Naive thymus-derived CD8-positive, alpha-beta T cell (primary cell): Measurements from ENCODE around the gene ARHGAP6. TPM values are rescaled to one million over a fixed set of nuclear protein-coding genes. Genes with fewer than 3 reads are reported as not detected.

Source experiments
- ATAC-seq, 2 donors: fragments of 150-1000 bp; cut with Tn5 transposase in 1 of 2; sonication (Bioruptor Pico), chemical (Tn5 transposase) in 1 of 2; 1 replicate in 1 of 2; 2 replicates in 1 of 2; pipeline ENCODE4 v1.10.0; 2021; ENCODE audit warnings: mild to moderate bottlenecking in 2 of 2, moderate library complexity in 2 of 2
- POLR2A ChIA-PET: fragments of 350-600 bp; sonication (Branson Sonifier 250); formaldehyde crosslinking; loops from one replicate; lab custom pipeline; 2021; ENCODE audit warnings: antibody characterized with exemption; lab: Charles Lee
- DNase-seq, 10 donors: peaks; one replicate each; pipeline versions ENCODE4 v3.0.0 to v3.0.0-alpha.2; 2020 to 2022
- H3K27ac Mint-ChIP-seq, 10 donors: one replicate each; pipeline ENCODE4 v1.8.0; 2020 to 2022; ENCODE audit warnings: mild to moderate bottlenecking in 10 of 10, mixed read lengths in 10 of 10, moderate library complexity in 4 of 10, inconsistent platforms in 1 of 10
- H3K27me3 Mint-ChIP-seq, 5 donors: one replicate each; pipeline ENCODE4 v1.8.0; 2021 to 2022; ENCODE audit warnings: mixed read lengths in 5 of 5
- H3K36me3 Mint-ChIP-seq, 3 donors: one replicate each; pipeline ENCODE4 v1.8.0; 2020 to 2022; ENCODE audit warnings: mixed read lengths in 3 of 3, mild to moderate bottlenecking in 2 of 3, inconsistent platforms in 1 of 3
- H3K4me1 Mint-ChIP-seq, 4 donors: one replicate each; pipeline ENCODE4 v1.8.0; 2021 to 2022; ENCODE audit warnings: mixed read lengths in 4 of 4
- H3K4me3 Mint-ChIP-seq, 10 donors: one replicate each; pipeline ENCODE4 v1.8.0; 2020 to 2022; ENCODE audit warnings: mild to moderate bottlenecking in 10 of 10, mixed read lengths in 10 of 10, moderate library complexity in 6 of 10, inconsistent platforms in 1 of 10
- H3K9me3 Mint-ChIP-seq, 9 donors: one replicate each; pipeline ENCODE4 v1.8.0; 2020 to 2022; ENCODE audit warnings: mixed read lengths in 9 of 9, mild to moderate bottlenecking in 3 of 9, inconsistent platforms in 1 of 9, moderate library complexity in 1 of 9
- polyA plus RNA-seq, 3 donors: library from polyadenylated mRNA; unstranded; fragments of 300-500 nt; fragmentation: Illumina TruSeq; gene quantifications; one replicate each; pipeline ENCODE4 v1.2.3, GENCODE V29; 2021
- total RNA-seq, 8 experiments: library from RNA in 2 of 8; stranded (reverse) in 2 of 8; gene quantifications; one replicate each; pipeline ENCODE4 v1.2.3 and lab custom pipeline; 2021 to 2026

Gene ARHGAP6
- total and polyA plus RNA-seq, 5 experiments from 2014 or later, result 0.22 TPM; not detected in 4

DNA sequence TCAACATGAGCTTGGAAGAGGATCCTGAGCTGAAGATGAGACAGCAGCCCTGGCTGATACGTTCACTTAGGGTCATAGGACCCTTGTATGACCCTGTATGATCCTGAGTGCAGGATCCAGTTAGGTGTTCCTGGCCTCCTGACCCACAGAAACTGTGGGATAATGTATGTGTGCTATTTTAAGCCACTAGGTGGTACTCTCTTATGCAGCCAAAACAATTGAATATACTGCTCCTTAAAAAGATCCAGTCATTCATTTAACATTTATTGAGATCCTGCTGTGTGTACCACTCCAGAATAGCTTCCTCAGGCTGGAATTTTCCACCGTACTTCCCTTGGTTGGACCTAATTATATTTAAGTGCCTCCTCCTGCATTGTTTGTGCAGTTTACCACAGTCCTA, 205.4 kb downstream of the ARHGAP6 start:
- Mint-ChIP-seq H3K27me3 (peaks cover 0 to 4% (median 0%) of the 10 kb centered on the region in 5 donors), H3K9me3 (peaks cover 0 to 7% (median 0%) of the 10 kb centered on the region in 9 donors), H3K4me1 (no peaks in the 10 kb centered on the region), H3K27ac (no peak overlapping the region), H3K36me3 (no peaks in the 10 kb centered on the region), H3K4me3 (no peak overlapping the region)
- DNase-seq (no peak), ATAC-seq (no peak)
- POLR2A ChIA-PET, result no interaction called here

DNA sequence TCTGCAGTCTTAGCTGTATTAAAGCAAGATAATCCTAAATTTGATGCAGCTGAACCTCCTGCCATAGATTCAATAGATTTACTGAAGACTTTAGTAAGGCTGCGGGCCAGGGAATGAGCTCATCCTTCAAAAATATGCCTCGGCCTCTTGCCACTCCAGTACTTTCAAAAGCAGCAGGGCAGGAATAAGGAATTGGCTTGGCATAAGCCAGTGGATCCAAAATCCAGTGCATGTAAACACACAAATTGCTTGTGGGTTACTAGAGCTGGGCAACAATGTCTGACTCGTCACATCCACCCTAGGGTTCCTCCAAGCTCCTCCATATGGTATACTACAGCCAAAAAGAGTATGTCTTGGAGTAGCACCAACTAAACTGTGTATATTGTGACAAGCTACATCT, 207.6 kb downstream of the ARHGAP6 start:
- ATAC-seq (no peak), DNase-seq (no peak)
- no peak overlapping the region for H3K4me3 Mint-ChIP-seq
- H3K36me3 Mint-ChIP-seq, result no peaks in the 10 kb centered on the region
- H3K27ac Mint-ChIP-seq, result no peak overlapping the region
- H3K9me3 Mint-ChIP-seq, result peaks cover 0 to 7% (median 0%) of the 10 kb centered on the region in 9 donors
- H3K27me3 Mint-ChIP-seq, result peaks cover 0 to 4% (median 1%) of the 10 kb centered on the region in 5 donors
- H3K4me1 Mint-ChIP-seq, result no peaks in the 10 kb centered on the region
- POLR2A ChIA-PET, result no interaction called here

GRCh38 chrX:11451151-11451550, 214.6 kb downstream of the ARHGAP6 start:
- POLR2A ChIA-PET, result no interaction called here
- Mint-ChIP-seq H3K4me1 (no peaks in the 10 kb centered on the region), H3K4me3 (no peak overlapping the region), H3K27me3 (peaks cover 0 to 15% (median 0%) of the 10 kb centered on the region in 5 donors), H3K27ac (no peak overlapping the region), H3K36me3 (no peaks in the 10 kb centered on the region), H3K9me3 (peaks cover 0 to 5% (median 0%) of the 10 kb centered on the region in 9 donors)
- DNase-seq (no peak), ATAC-seq (no peak)

DNA sequence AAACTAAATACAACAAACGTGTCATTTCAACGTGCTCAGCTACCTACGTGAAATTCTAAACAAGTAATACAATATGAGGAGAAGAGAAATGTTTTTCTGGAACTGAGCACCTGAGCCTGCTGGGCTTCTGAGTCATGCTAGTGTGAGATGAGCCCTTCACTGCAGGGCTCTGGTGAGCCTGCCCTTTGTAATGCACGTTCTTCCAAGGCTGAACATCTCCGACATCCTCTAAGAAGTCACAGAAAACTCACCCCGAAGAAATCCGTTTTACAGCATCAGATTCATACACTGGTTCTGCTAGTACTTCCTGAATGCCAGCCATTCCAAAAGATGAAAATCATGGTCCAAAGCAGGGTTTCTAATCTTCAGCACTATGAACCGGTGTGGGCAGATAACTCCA, 215.4 kb downstream of the ARHGAP6 start:
- no peak overlapping the region for H3K4me3 Mint-ChIP-seq
- H3K27ac Mint-ChIP-seq, result no peak overlapping the region
- H3K27me3 Mint-ChIP-seq, result peaks cover 0 to 15% (median 0%) of the 10 kb centered on the region in 5 donors
- POLR2A ChIA-PET, result no interaction called here
- H3K9me3 Mint-ChIP-seq, result peaks cover 0 to 5% (median 0%) of the 10 kb centered on the region in 9 donors
- DNase-seq (no peak), ATAC-seq (no peak)
- H3K36me3 Mint-ChIP-seq, result no peaks in the 10 kb centered on the region
- no peaks in the 10 kb centered on the region for H3K4me1 Mint-ChIP-seq

GRCh38 chrX:11449613-11450012, 216.1 kb downstream of the ARHGAP6 start:
- H3K27me3 Mint-ChIP-seq, result peaks cover 0 to 15% (median 0%) of the 10 kb centered on the region in 5 donors
- DNase-seq (no peak), ATAC-seq (no peak)
- no peak overlapping the region for H3K4me3 Mint-ChIP-seq
- no peak overlapping the region for H3K27ac Mint-ChIP-seq
- POLR2A ChIA-PET, result no interaction called here
- H3K36me3 Mint-ChIP-seq, result no peaks in the 10 kb centered on the region
- no peaks in the 10 kb centered on the region for H3K4me1 Mint-ChIP-seq
- H3K9me3 Mint-ChIP-seq, result peaks cover 0 to 5% (median 0%) of the 10 kb centered on the region in 9 donors

GRCh38 chrX:11447418-11447817, 218.3 kb downstream of the ARHGAP6 start:
- Mint-ChIP-seq H3K27ac (peak overlapping the region in 1 of 10 donors; percentile 34), H3K4me1 (no peaks in the 10 kb centered on the region), H3K36me3 (no peaks in the 10 kb centered on the region), H3K27me3 (peaks cover 0 to 15% (median 0%) of the 10 kb centered on the region in 5 donors), H3K4me3 (no peak overlapping the region), H3K9me3 (peaks cover 0 to 5% (median 0%) of the 10 kb centered on the region in 9 donors)
- POLR2A ChIA-PET, result no interaction called here
- ATAC-seq (no peak), DNase-seq (no peak)

GRCh38 chrX:11446949-11447348, 218.8 kb downstream of the ARHGAP6 start:
- ATAC-seq (no peak), DNase-seq (no peak)
- Mint-ChIP-seq H3K4me1 (no peaks in the 10 kb centered on the region), H3K4me3 (no peak overlapping the region), H3K9me3 (peaks cover 0 to 5% (median 0%) of the 10 kb centered on the region in 9 donors), H3K27me3 (peaks cover 0 to 15% (median 0%) of the 10 kb centered on the region in 5 donors), H3K27ac (peak overlapping the region in 1 of 10 donors; percentile 34), H3K36me3 (no peaks in the 10 kb centered on the region)
- POLR2A ChIA-PET, result no interaction called here

- Mint-ChIP-seq H3K9me3 (peaks cover 0 to under 1% (median 0%) of the 10 kb centered on the region in 9 donors), H3K4me3 (no peak overlapping the region), H3K36me3 (no peaks in the 10 kb centered on the region), H3K4me1 (no peaks in the 10 kb centered on the region), H3K27ac (no peak overlapping the region), H3K27me3 (peaks cover 0 to 15% (median 0%) of the 10 kb centered on the region in 5 donors)
- POLR2A ChIA-PET, result no interaction called here
- DNase-seq (no peak), ATAC-seq (no peak)
Measured at GRCh38 chrX:11446336-11446735, 219.4 kb downstream of the ARHGAP6 start.

DNA sequence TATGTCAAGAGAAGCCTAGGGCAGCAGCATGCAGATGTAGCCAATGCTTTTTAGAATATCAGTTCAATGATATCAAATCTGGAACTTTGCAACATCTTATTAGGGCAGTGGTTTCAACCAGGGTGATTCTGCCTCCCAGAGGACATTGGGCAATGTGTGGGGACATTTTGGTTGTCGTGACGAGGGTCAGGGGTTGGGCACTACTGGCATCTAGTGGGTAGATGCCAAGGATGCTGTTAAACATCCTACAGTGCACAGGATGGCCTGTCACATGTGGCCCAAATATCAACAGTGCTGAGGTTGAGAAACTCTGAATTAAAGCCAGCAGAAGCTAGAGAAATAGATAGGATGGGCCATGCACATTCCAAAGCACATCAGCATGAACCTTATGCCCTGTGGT, 220.2 kb downstream of the ARHGAP6 start:
- POLR2A ChIA-PET, result no interaction called here
- H3K4me3 Mint-ChIP-seq, result no peak overlapping the region
- peaks cover 0 to 15% (median 0%) of the 10 kb centered on the region in 5 donors for H3K27me3 Mint-ChIP-seq
- no peak for DNase-seq
- no peaks in the 10 kb centered on the region for H3K9me3 Mint-ChIP-seq
- H3K36me3 Mint-ChIP-seq, result no peaks in the 10 kb centered on the region
- no peaks in the 10 kb centered on the region for H3K4me1 Mint-ChIP-seq
- no peak overlapping the region for H3K27ac Mint-ChIP-seq
- ATAC-seq, result no peak

DNA sequence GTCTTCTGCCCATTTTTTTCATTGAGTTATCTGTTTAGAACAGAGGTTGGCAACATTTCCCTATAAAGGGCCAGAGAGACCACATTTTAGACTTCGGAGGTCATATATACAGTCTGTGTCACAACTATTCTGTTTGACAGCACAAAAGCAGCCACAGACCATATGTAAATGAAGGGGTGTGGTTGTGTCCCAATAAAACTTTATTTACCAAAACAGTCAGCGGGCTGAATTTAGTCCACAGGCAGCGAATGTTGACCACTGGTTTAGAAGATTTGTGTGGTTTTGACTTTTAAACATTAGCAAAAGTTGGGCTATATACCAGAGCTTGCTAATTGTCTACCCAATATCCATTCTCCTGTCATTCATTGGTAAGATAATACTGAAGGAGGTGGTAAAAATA, 221.7 kb downstream of the ARHGAP6 start:
- H3K4me3 Mint-ChIP-seq, result no peak overlapping the region
- peaks cover 0 to 10% (median 0%) of the 10 kb centered on the region in 5 donors for H3K27me3 Mint-ChIP-seq
- POLR2A ChIA-PET, result no interaction called here
- DNase-seq (no peak), ATAC-seq (no peak)
- H3K9me3 Mint-ChIP-seq, result no peaks in the 10 kb centered on the region
- no peaks in the 10 kb centered on the region for H3K36me3 Mint-ChIP-seq
- no peaks in the 10 kb centered on the region for H3K4me1 Mint-ChIP-seq
- H3K27ac Mint-ChIP-seq, result no peak overlapping the region

DNA sequence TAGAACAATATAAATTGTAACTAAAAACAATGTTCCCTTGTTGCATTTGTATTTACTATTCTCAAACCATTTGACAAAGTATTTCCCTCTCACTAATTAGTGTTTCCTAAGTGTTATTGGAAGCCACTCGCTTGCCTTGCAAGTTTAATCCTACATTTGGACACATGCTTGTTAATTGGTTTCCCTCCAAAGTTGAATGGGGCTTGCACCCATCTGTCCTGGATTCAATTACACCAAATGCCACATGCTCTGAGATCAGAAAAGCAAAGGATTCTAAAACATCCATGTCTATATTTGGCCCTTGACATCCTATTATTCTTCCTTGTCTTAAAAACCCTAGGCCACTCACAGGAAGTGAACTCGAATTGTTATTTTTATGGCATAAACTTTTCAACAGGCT, 225.9 kb downstream of the ARHGAP6 start:
- Mint-ChIP-seq H3K9me3 (no peaks in the 10 kb centered on the region), H3K36me3 (no peaks in the 10 kb centered on the region), H3K4me1 (no peaks in the 10 kb centered on the region), H3K4me3 (no peak overlapping the region), H3K27me3 (no peaks in the 10 kb centered on the region), H3K27ac (no peak overlapping the region)
- POLR2A ChIA-PET, result no interaction called here
- DNase-seq (no peak), ATAC-seq (no peak)

DNA sequence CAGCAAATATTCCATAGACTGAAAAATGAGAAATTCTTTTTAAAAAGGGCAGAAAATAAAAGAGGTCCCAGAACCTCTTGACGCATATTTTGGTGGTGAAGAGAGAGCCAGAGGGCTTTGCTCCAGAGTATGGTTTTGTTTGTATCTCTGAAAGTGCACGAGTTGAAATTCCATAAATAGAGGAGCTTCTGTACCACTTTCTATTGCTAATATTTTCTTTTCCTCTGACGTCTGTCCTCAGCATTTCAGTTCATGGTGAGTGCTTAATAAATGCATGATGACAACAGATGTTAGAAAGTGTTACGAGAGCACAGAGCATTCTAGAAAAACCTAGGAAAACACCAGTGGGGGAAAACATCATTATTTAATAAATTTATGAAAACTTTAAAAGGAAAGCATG, 227.0 kb downstream of the ARHGAP6 start:
- no peaks in the 10 kb centered on the region for H3K27me3 Mint-ChIP-seq
- ATAC-seq (no peak), DNase-seq (no peak)
- H3K4me1 Mint-ChIP-seq, result no peaks in the 10 kb centered on the region
- no peak overlapping the region for H3K4me3 Mint-ChIP-seq
- POLR2A ChIA-PET, result no interaction called here
- no peak overlapping the region for H3K27ac Mint-ChIP-seq
- no peaks in the 10 kb centered on the region for H3K36me3 Mint-ChIP-seq
- H3K9me3 Mint-ChIP-seq, result no peaks in the 10 kb centered on the region

DNA sequence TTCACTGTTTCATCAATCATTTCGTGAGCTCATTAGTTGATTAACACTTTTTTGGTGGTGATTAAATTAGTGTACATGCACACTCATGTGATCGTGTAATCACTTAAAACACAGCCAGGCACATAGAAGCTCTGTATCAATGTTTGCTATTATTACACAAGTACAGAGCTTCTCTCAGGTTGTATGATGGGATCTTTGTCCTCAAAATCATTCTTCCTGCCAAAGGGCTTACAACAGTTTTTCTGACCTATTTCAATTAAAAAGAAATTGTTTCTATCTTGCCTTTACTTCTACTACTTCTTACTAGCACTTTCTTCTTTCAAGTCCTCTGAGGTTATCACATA, 227.4 kb downstream of the ARHGAP6 start:
- Mint-ChIP-seq H3K27me3 (no peaks in the 10 kb centered on the region), H3K4me3 (no peak overlapping the region), H3K36me3 (no peaks in the 10 kb centered on the region), H3K4me1 (no peaks in the 10 kb centered on the region), H3K27ac (no peak overlapping the region), H3K9me3 (no peaks in the 10 kb centered on the region)
- POLR2A ChIA-PET, result no interaction called here
- DNase-seq (no peak), ATAC-seq (no peak)

DNA sequence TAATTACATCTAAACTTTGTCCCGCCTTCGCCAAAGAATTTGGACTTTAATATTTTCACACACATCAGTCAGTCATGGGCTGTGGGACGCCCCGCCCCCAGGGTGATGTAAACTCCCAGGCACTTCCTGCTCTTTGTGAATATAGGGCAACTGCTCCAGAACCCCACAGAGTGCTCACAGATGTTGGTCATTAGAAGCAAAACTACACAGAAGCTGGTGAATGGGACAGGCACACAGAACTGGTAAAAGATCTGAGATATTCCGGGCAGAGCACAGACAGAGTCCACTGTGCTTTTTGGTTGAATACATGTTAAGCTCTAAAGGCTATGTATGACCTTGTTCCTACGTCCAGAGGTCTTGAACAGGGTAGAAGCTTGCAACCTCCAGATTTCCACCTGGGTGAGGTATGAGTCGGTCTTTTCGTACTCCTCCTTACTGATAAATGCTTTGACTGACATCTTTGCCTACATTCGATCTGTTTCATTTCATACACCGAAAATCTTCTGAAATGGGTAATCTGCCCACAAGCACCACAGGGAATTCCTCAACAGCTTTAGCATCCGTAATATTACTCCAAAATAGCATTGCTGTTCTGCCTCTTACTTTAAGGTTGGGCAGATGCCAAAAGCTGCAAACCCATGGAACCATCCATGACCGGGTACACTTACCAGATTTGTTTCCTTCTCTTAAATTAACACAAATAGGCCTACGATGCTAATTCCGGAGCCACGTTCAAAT, 227.9 kb downstream of the ARHGAP6 start:
- Mint-ChIP-seq H3K36me3 (no peaks in the 10 kb centered on the region), H3K4me1 (no peaks in the 10 kb centered on the region), H3K9me3 (no peaks in the 10 kb centered on the region), H3K27ac (no peak overlapping the region), H3K4me3 (no peak overlapping the region), H3K27me3 (peaks cover 0 to 5% (median 2%) of the 10 kb centered on the region in 5 donors)
- DNase-seq, result no peak
- POLR2A ChIA-PET, result no interaction called here
- ATAC-seq, result no peak
